Pancreas (tissue), 10 donors: ENCODE data around the gene CFAP77. TPM values are rescaled to one million over a fixed set of nuclear protein-coding genes. Genes with fewer than 3 reads are reported as not detected.

ENCODE experiments used
- ATAC-seq, 4 donors: fragments of 200-7000 bp; cut with Tn5 transposase; one replicate each; pipeline versions ENCODE4 v1.8.0 to v1.9.1; 2020; ENCODE audit warnings: mild to moderate bottlenecking in 4 of 4, moderate library complexity in 4 of 4
- DNase-seq, 6 donors: peaks; one replicate each; pipeline ENCODE4 v3.0.0-alpha.2; 2020
- FAIRE-seq: peaks from 2 replicates; lab custom pipeline; 2012; peaks lifted over from hg19 to GRCh38; lab: Jason Lieb, UNC
- H3K27ac ChIP-seq, 4 donors: fragments of 200-600 bp; sonication (generic); 1 replicate in 3 of 4; 2 replicates in 1 of 4; pipeline versions ENCODE4 v1.5.0 to v1.8.0; 2020
- H3K27me3 ChIP-seq, 4 donors: fragments of 200-600 bp; one replicate each; pipeline ENCODE4 v1.8.0; 2021
- H3K36me3 ChIP-seq, 3 donors: fragments of 200-600 bp; sonication (generic) in 1 of 3; one replicate each; pipeline versions ENCODE4 v1.5.0 to v1.8.0; 2020 to 2021
- H3K4me1 ChIP-seq, 3 donors: fragments of 200-600 bp; one replicate each; pipeline ENCODE4 v1.8.0; 2021
- H3K4me3 ChIP-seq, 4 donors: fragments of 200-600 bp; sonication (generic) in 2 of 4; one replicate each; pipeline versions ENCODE4 v1.5.0 to v1.8.0; 2020 to 2021
- H3K9me3 ChIP-seq, 4 donors: fragments of 200-600 bp; one replicate each; pipeline ENCODE4 v1.8.0; 2021
- CTCF ChIP-seq, 4 donors: fragments of 200-600 bp; sonication (generic) in 3 of 4; IDR thresholded peaks; one replicate each; pipeline versions ENCODE4 v1.5.0 to v1.8.0; 2021; ENCODE audit warnings: antibody characterized with exemption in 4 of 4
- WGBS, 2 donors: extraction: QIAGEN DNeasy Blood & Tissue Kit; methylation state at CpG; one replicate each; pipeline ENCODE4 v1.1.7; 2013; 5-methylcytosine and 5-hydroxymethylcytosine counted together
- intact Hi-C, 3 donors: fragments of 100-400 bp; cut with DNase I; formaldehyde crosslinking; loops; one replicate each; pipeline versions ENCODE4 v1.11.1 to v1.14.2; 2022
- polyA plus RNA-seq, 2 donors: library from polyadenylated mRNA; stranded (reverse); fragments of 200-250 nt; gene quantifications; one replicate each; pipeline ENCODE4 v1.2.3, GENCODE V29; 2013
- total RNA-seq, 6 donors: library from RNA; stranded (reverse); fragmentation: NEBNext Ultra II Directional in 4 of 6; extraction: Animal tissue kit (Norgen Biotek cat#: 25700) in 4 of 6; gene quantifications; one replicate each; pipeline versions ENCODE4 v1.2.1 to v1.2.4, GENCODE V29; 2021 to 2023
- donor health status: healthy with polysubstance abuse.
- donor health status: DM: no; HTN: no; CAD: no; lungs with moderate emphysema.
- donor health status: DM: no; HTN: no; CAD: no.
- donor health status: control.
- donor health status: control.
- donor health status: Bipolar disorder and iron deficiency.
- donor health status: DM: yes; HTN: yes; CAD: no.
- donor health status: DM: no; HTN: no; CAD: no.
- donor health status: DM: no; HTN: no; CAD: no.
- donor health status: DM: yes; HTN: yes; CAD: no.

Gene CFAP77
- total and polyA plus RNA-seq, 8 donors = not detected

GRCh38 chr9:132509928-132510874 is 100.2 kb downstream of the CFAP77 start:
- Histone ChIP-seq H3K36me3 (no peaks in the 10 kb centered on the region), H3K27me3 (no peaks in the 10 kb centered on the region), H3K27ac (no peak overlapping the region), H3K4me1 (no peaks in the 10 kb centered on the region), H3K4me3 (no peak overlapping the region), H3K9me3 (no peaks in the 10 kb centered on the region)
- TF ChIP-seq CTCF (IDR thresholded peaks at IDR 0.05) = no peak
- DNase-seq (no peak), FAIRE-seq (no peak), ATAC-seq (no peak)
- intact Hi-C loops = loop anchor here in 2 of 3 donors (5.0 to 10.0 kb wide), 4 partner anchors 62 to 292 kb away; no protein-coding TSS in a partner anchor
- WGBS, 2 donors = 50 to 52% methylated on average over 40 of the region's 40 CpGs

- Histone ChIP-seq H3K36me3 (no peaks in the 10 kb centered on the region), H3K27me3 (no peaks in the 10 kb centered on the region), H3K27ac (no peak overlapping the region), H3K4me3 (no peak overlapping the region), H3K4me1 (no peaks in the 10 kb centered on the region), H3K9me3 (no peaks in the 10 kb centered on the region)
- intact Hi-C loops = loop anchor here in 1 of 3 donors (10.0 kb wide), 1 partner anchor 283 kb away; no protein-coding TSS in a partner anchor
- no peak for TF ChIP-seq CTCF (IDR thresholded peaks at IDR 0.05)
- DNase-seq (no peak), FAIRE-seq (no peak), ATAC-seq (no peak)
- WGBS, 2 donors = 73 to 83% methylated on average over 25 of the region's 25 CpGs
These were observed 101.4 kb downstream of the CFAP77 start for GRCh38 chr9:132511191-132511999.

GRCh38 chr9:132513416-132513815 is 103.4 kb downstream of the CFAP77 start:
- no peak for ATAC-seq
- no peak for FAIRE-seq
- H3K27ac ChIP-seq = no peak overlapping the region
- no peaks in the 10 kb centered on the region for H3K9me3 ChIP-seq
- no peaks in the 10 kb centered on the region for H3K4me1 ChIP-seq
- no peaks in the 10 kb centered on the region for H3K36me3 ChIP-seq
- no peak overlapping the region for H3K4me3 ChIP-seq
- intact Hi-C loops = loop anchor here in 1 of 3 donors (10.0 kb wide), 1 partner anchor 281 kb away; no protein-coding TSS in a partner anchor
- DNase-seq = no peak
- H3K27me3 ChIP-seq = peaks cover 0 to 4% (median 0%) of the 10 kb centered on the region in 4 donors
- WGBS, 2 donors = 59 to 73% methylated on average over 15 of the region's 15 CpGs
- no peak for TF ChIP-seq CTCF (IDR thresholded peaks at IDR 0.05)

- intact Hi-C loops = loop anchor here in 1 of 3 donors (10.0 kb wide), 1 partner anchor 281 kb away; no protein-coding TSS in a partner anchor
- peaks cover 0 to 4% (median 0%) of the 10 kb centered on the region in 4 donors for H3K27me3 ChIP-seq
- no peak for FAIRE-seq
These were observed 104.2 kb downstream of the CFAP77 start for GRCh38 chr9:132514011-132514744.

More at GRCh38 chr9:132514011-132514744, 104.2 kb downstream of the CFAP77 start:
- Histone ChIP-seq H3K27ac (no peak overlapping the region), H3K4me3 (no peak overlapping the region), H3K4me1 (no peaks in the 10 kb centered on the region), H3K9me3 (no peaks in the 10 kb centered on the region), H3K36me3 (no peaks in the 10 kb centered on the region)
- DNase-seq = no peak
- no peak for ATAC-seq
- TF ChIP-seq CTCF (IDR thresholded peaks at IDR 0.05) = no peak
- 37 to 44% methylated on average over 22 of the region's 22 CpGs for WGBS, 2 donors
